DMS79 (cell line): ENCODE measurements around the gene PTCSC3.
A peak's percentile ranks its signal among the peaks of the same experiment; 100 is the strongest.
"Not testable (repeated sequence)": the region's sequence is repeated elsewhere in the genome, so short reads cannot be mapped to it uniquely, and the experiment has no call there.

Source experiments
- DNase-seq: peaks from one replicate; lab custom pipeline; 2025; lab: John Stamatoyannopoulos, UW

Gene PTCSC3

GRCh38 chr14:36173161-36173560 lies 3.4 kb downstream of the PTCSC3 start:
- no peak for DNase-seq

GRCh38 chr14:36171607-36172006 lies 4.9 kb downstream of the PTCSC3 start:
- no peak for DNase-seq

GRCh38 chr14:36167431-36167830 lies 9.1 kb downstream of the PTCSC3 start:
- DNase-seq: no peak

GRCh38 chr14:36163451-36163850 lies 13.1 kb downstream of the PTCSC3 start:
- no peak for DNase-seq

- no peak for DNase-seq
Measured at GRCh38 chr14:36162267-36162666, 14.3 kb downstream of the PTCSC3 start.

- no peak for DNase-seq
Measured at GRCh38 chr14:36161776-36162175, 14.7 kb downstream of the PTCSC3 start.

- no peak for DNase-seq
Measured at GRCh38 chr14:36151335-36151734, 25.2 kb downstream of the PTCSC3 start.

GRCh38 chr14:36134038-36134437 lies 42.5 kb downstream of the PTCSC3 start:
- peak; percentile 52 for DNase-seq

- DNase-seq: no peak
Measured at GRCh38 chr14:36132826-36133225, 43.7 kb downstream of the PTCSC3 start.

GRCh38 chr14:36130186-36130585 lies 46.3 kb downstream of the PTCSC3 start:
- DNase-seq: no peak

GRCh38 chr14:36129181-36129580 lies 47.3 kb downstream of the PTCSC3 start:
- no peak for DNase-seq

- peak; percentile 33 for DNase-seq
Measured at GRCh38 chr14:36113341-36113740, 63.2 kb downstream of the PTCSC3 start.

- DNase-seq: peak; percentile 60
Measured at GRCh38 chr14:36111822-36112583, 64.5 kb downstream of the PTCSC3 start.

- peak; percentile 84 for DNase-seq
Measured at GRCh38 chr14:36105401-36105800, 71.1 kb downstream of the PTCSC3 start.

GRCh38 chr14:36104258-36104657 lies 72.3 kb downstream of the PTCSC3 start:
- DNase-seq: not testable (repeated sequence)

- DNase-seq: no peak
Measured at GRCh38 chr14:36099619-36100018, 76.9 kb downstream of the PTCSC3 start.

- DNase-seq: no peak
Measured at GRCh38 chr14:36097356-36097755, 79.2 kb downstream of the PTCSC3 start.

GRCh38 chr14:36096090-36096489 lies 80.4 kb downstream of the PTCSC3 start:
- DNase-seq: no peak

GRCh38 chr14:36094963-36095362 lies 81.6 kb downstream of the PTCSC3 start:
- peak; percentile 91 for DNase-seq

- DNase-seq: peak; percentile 44
Measured at GRCh38 chr14:36091096-36091495, 85.4 kb downstream of the PTCSC3 start.

- no peak for DNase-seq
Measured at GRCh38 chr14:36087411-36087810, 89.1 kb downstream of the PTCSC3 start.

GRCh38 chr14:36086629-36087395 lies 89.7 kb downstream of the PTCSC3 start:
- DNase-seq: no peak

- no peak for DNase-seq
Measured at GRCh38 chr14:36085861-36086260, 90.7 kb downstream of the PTCSC3 start.
